Esophagus muscularis mucosa (tissue), 4 donors: Measurements from ENCODE around the gene CD84. TPM values are rescaled to one million over a fixed set of nuclear protein-coding genes. Genes with fewer than 3 reads are reported as not detected.

Experiments
- DNase-seq: peaks from one replicate; pipeline ENCODE4 v3.0.0-alpha.2; 2017; ENCODE audit errors: extremely low spot score
- H3K27ac ChIP-seq, 4 donors: fragments of 200-600 bp; sonication (generic); replicated peaks in 1 of 4; 1 replicate in 3 of 4; 2 replicates in 1 of 4; pipeline ENCODE4 v1.5.1; 2016 to 2019; ENCODE audit warnings: mild to moderate bottlenecking in 1 of 4
- H3K27me3 ChIP-seq, 4 donors: fragments of 200-600 bp; sonication (generic); one replicate each; pipeline versions ENCODE4 v1.5.1 to v1.6.0; 2016 to 2019
- H3K36me3 ChIP-seq, 4 donors: fragments of 200-600 bp; sonication (generic); one replicate each; pipeline ENCODE4 v1.5.1; 2016 to 2019
- H3K4me1 ChIP-seq, 4 donors: fragments of 200-600 bp; sonication (generic); one replicate each; pipeline ENCODE4 v1.5.1; 2016 to 2019
- H3K4me3 ChIP-seq, 4 donors: fragments of 200-600 bp; sonication (generic); 1 replicate in 2 of 4; 2 replicates in 2 of 4; pipeline ENCODE4 v1.5.1; 2016 to 2019; ENCODE audit warnings: mild to moderate bottlenecking in 4 of 4, moderate library complexity in 1 of 4
- H3K9me3 ChIP-seq, 4 donors: fragments of 200-600 bp; sonication (generic); 1 replicate in 3 of 4; 2 replicates in 1 of 4; pipeline ENCODE4 v1.5.1; 2016 to 2019
- EP300 ChIP-seq: sonication (generic); formaldehyde crosslinking; IDR thresholded peaks from one replicate; pipeline ENCODE4 v1.6.1; 2017; ENCODE audit warnings: antibody characterized with exemption
- POLR2A ChIP-seq: fragments of 450-650 bp; IDR thresholded peaks from one replicate; pipeline ENCODE4 v1.6.1; 2017; ENCODE audit warnings: antibody characterized with exemption, moderate library complexity, mild to moderate bottlenecking, low read depth
- POLR2AphosphoS5 ChIP-seq, 2 donors: sonication (generic); formaldehyde crosslinking; IDR thresholded peaks; one replicate each; pipeline ENCODE4 v1.6.1; 2017; ENCODE audit warnings: antibody characterized with exemption in 2 of 2
- WGBS: methylation state at CpG from one replicate; pipeline ENCODE4 v1.1.5; 2018; 5-methylcytosine and 5-hydroxymethylcytosine counted together
- intact Hi-C: fragments of 100-400 bp; cut with DNase I; formaldehyde crosslinking; loops from one replicate; pipeline ENCODE4 v1.15.1; 2023
- total RNA-seq, 4 donors: library from RNA; depleted of rRNA; stranded (reverse); fragments of >200 nt; gene quantifications; one replicate each; pipeline versions ENCODE4 v1.1.0 to v1.2.1, GENCODE V29; 2016
- TF ChIP-seq, protein P1 (sequence below), 3 experiments: fragments of 200-600 bp in 2 of 3; fragments of 450-650 bp in 1 of 3; sonication (generic) in 2 of 3; IDR thresholded peaks; one replicate each; pipeline ENCODE4 v1.5.1; 2017 to 2019; ENCODE audit warnings: antibody characterized with exemption in 3 of 3, mild to moderate bottlenecking in 2 of 3, moderate library complexity in 1 of 3

The CD84 gene
- total RNA-seq, 4 donors from 2014 or later, result 2.7 to 7.3 (median 4.7) TPM

DNA sequence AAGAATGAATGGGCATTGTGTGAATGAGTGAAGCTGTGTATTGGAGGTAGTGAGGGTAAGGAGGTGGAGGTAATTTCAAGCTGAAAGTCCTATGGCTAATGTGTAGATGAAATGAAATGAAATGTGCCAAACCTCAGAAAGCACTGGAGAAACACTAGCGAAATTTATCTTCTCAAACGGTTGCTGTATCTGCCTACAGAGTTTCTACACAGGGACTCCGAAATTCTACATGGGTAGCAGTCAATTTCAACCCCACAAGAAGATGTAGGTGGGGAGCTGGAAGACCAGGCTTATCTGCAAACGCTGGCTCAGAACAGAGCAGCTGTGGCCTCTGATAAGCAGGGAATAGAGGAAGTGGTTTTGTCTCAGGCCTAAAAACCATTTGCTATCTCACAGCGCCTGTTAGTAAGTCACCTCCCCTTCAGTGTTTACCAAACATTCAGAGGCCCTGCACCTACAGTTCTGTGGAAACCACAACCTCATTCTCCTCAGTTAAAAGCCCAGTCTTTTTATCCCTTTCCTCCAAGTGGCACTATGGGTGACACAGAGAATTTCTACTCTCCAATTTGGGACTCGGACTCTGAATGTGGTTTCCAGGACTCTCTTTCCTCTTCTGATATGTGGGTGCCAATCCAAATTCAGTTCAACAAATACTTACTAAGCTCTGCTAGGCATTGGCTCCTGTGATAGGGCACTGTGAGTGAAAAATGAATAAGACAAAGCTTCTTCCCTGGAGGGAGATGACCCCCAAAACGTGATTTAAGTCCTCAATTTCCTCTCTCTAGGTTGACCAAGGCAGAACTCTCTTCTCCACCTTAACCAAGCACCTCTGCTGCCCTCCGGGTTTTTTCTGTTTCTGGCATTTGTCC is 39.1 kb downstream of the CD84 start:
- TF ChIP-seq POLR2AphosphoS5 (IDR thresholded peaks at IDR 0.05) (no peak), EP300 (no peak), POLR2A (no peak)
- TF ChIP-seq, protein P1, sequence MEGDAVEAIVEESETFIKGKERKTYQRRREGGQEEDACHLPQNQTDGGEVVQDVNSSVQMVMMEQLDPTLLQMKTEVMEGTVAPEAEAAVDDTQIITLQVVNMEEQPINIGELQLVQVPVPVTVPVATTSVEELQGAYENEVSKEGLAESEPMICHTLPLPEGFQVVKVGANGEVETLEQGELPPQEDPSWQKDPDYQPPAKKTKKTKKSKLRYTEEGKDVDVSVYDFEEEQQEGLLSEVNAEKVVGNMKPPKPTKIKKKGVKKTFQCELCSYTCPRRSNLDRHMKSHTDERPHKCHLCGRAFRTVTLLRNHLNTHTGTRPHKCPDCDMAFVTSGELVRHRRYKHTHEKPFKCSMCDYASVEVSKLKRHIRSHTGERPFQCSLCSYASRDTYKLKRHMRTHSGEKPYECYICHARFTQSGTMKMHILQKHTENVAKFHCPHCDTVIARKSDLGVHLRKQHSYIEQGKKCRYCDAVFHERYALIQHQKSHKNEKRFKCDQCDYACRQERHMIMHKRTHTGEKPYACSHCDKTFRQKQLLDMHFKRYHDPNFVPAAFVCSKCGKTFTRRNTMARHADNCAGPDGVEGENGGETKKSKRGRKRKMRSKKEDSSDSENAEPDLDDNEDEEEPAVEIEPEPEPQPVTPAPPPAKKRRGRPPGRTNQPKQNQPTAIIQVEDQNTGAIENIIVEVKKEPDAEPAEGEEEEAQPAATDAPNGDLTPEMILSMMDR (IDR thresholded peaks at IDR 0.05), result no peak
- H3K36me3 ChIP-seq, result no peaks in the 10 kb centered on the region
- H3K27me3 ChIP-seq, result no peaks in the 10 kb centered on the region
- DNase-seq, result no peak
- no peaks in the 10 kb centered on the region for H3K4me1 ChIP-seq
- intact Hi-C loops, result no loop called here
- H3K4me3 ChIP-seq, result no peak overlapping the region
- no peak overlapping the region for H3K27ac ChIP-seq
- 47% methylated on average over 8 of the region's 8 CpGs for WGBS
- H3K9me3 ChIP-seq, result peaks cover 0 to 10% (median 4%) of the 10 kb centered on the region in 4 donors

DNA sequence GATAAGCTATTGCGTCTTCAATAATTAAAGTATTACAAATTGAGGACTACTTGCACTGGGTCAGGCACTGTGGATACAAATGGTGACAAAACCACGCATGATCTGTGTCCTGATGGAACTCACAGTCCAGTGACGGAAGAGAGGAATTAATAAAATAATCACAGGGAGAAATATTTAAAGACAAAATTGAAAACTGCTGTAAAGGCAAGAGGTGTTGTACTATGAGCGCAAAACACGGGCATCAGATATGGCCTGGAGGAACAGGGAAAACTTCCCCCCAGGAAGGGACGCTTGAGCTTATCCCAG is 39.7 kb downstream of the CD84 start:
- DNase-seq, result no peak
- Histone ChIP-seq H3K9me3 (peaks cover 0 to 16% (median 8%) of the 10 kb centered on the region in 4 donors), H3K4me3 (no peak overlapping the region), H3K36me3 (no peaks in the 10 kb centered on the region), H3K4me1 (no peaks in the 10 kb centered on the region), H3K27ac (no peak overlapping the region), H3K27me3 (no peaks in the 10 kb centered on the region)
- 87% methylated on average over 6 of the region's 6 CpGs for WGBS
- TF ChIP-seq POLR2AphosphoS5 (IDR thresholded peaks at IDR 0.05) (no peak), POLR2A (no peak), EP300 (no peak)
- TF ChIP-seq, protein P1 (IDR thresholded peaks at IDR 0.05), result no peak
- intact Hi-C loops, result no loop called here

DNA sequence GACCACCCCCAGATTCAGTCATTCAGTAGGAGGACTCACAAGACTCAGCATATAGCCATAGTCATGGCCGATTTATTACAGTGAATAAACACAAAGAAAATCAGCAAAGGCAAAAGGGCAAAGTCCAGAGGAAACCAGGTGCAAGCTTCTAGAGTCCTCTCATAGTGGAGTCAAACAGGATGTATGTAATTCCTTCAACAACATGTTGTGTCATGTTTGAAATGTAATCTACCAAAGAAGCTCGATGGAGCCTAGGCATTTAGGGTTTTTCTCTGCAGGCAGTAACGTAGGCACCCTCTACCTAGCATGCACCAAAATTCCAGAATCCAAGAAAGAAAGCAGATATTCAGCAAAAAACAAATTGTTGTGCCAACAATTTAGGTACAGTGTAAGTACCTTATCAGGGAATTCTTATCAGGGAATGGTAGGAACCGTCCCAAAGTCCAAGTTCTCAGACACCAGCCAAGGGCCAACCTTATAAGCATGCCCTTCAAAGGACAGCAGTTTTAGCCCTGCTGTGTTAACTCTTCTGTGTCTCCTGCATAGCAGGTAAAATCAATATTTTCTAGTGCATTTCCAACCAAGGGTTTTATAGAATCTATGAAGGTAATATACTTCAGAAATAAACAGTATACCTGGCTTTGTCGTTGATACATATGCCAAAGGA is 40.2 kb downstream of the CD84 start:
- no peak for TF ChIP-seq POLR2AphosphoS5 (IDR thresholded peaks at IDR 0.05)
- TF ChIP-seq, protein P1 (IDR thresholded peaks at IDR 0.05), result no peak
- TF ChIP-seq POLR2A, result no peak
- TF ChIP-seq EP300, result no peak
- Histone ChIP-seq H3K4me1 (no peaks in the 10 kb centered on the region), H3K9me3 (peaks cover 0 to 19% (median 11%) of the 10 kb centered on the region in 4 donors), H3K36me3 (no peaks in the 10 kb centered on the region), H3K27me3 (no peaks in the 10 kb centered on the region), H3K27ac (no peak overlapping the region), H3K4me3 (no peak overlapping the region)
- DNase-seq, result no peak
- intact Hi-C loops, result no loop called here
- 76% methylated on average over 5 of the region's 5 CpGs for WGBS

DNA sequence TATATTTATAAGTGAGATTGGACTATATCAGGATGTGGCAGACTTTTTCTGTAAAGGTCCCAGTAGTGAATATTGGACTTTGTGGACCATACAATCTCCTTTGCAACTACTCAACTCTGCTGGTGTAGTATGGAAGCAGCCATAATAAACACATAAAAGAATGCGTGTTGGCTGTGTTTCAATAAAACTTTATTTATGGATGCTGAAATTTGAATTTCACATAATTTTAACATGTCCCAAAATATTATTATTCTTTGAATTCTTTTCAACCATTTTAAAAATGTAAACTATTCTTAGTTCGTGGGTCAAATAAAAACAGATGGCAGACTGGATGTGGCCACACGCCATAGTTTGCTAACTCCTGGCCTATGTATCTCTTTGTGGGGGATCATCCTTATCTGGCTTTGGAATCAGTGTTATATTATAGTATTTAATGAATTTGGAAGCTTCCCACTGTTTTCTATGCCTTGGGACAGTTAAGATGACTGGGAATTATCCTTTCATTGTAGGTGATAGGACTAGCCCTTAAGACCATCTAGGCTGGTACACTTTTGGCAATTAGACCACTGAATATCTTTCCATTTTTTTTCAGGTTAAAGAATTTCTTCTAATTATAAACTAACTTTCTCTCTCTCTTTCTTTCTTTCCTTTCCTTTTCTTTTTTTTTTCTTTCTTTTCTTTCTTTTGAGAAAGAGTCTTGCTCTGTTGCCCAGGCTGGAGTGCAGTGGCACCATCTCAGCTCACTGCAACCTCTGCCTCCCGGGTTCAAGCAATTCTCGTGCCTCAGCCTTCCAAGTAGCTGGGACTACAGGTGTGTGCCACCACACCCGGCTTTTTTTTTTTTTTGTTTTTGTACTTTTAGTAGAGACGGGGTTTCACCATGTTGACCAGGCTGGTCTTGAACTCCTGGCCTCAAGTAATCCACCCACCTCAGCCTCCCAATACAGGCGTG is 41.3 kb downstream of the CD84 start:
- no peak overlapping the region for H3K27ac ChIP-seq
- WGBS, result 83% methylated on average over 8 of the region's 8 CpGs
- H3K36me3 ChIP-seq, result no peaks in the 10 kb centered on the region
- no peak overlapping the region for H3K4me3 ChIP-seq
- H3K9me3 ChIP-seq, result peaks cover 0 to 24% (median 13%) of the 10 kb centered on the region in 4 donors
- DNase-seq, result no peak
- TF ChIP-seq POLR2AphosphoS5 (IDR thresholded peaks at IDR 0.05) (no peak), EP300 (no peak), POLR2A (no peak)
- TF ChIP-seq, protein P1 (IDR thresholded peaks at IDR 0.05), result no peak
- intact Hi-C loops, result no loop called here
- no peaks in the 10 kb centered on the region for H3K4me1 ChIP-seq
- no peaks in the 10 kb centered on the region for H3K27me3 ChIP-seq
